GM21619 (cell line): ENCODE measurements around the gene ASCC3.

Experiments
- ATAC-seq: cut with Tn5 transposase; IDR thresholded peaks from one replicate; pipeline ENCODE4 v1.9.1; 2021; ENCODE audit not compliant: unreplicated experiment

Gene ASCC3

DNA sequence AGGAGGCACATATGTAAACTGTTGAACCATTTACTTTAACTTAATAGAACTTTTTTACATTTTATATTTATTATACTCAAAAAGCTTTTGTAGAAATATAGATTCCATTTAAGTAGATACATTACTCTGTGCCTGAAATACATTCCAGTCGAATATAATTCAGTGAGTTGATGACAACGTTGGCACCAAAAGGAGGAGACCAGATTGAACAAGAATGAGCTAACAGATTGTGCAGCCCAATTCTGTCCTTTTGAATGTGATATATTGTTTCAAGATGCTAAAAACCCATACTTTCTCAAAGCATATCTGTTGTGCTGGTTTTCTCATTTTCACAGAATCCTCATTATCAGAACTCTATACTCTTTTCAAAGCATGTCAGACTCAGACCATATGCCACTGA lies 269.0 kb downstream of the ASCC3 start:
- no peak for ATAC-seq

DNA sequence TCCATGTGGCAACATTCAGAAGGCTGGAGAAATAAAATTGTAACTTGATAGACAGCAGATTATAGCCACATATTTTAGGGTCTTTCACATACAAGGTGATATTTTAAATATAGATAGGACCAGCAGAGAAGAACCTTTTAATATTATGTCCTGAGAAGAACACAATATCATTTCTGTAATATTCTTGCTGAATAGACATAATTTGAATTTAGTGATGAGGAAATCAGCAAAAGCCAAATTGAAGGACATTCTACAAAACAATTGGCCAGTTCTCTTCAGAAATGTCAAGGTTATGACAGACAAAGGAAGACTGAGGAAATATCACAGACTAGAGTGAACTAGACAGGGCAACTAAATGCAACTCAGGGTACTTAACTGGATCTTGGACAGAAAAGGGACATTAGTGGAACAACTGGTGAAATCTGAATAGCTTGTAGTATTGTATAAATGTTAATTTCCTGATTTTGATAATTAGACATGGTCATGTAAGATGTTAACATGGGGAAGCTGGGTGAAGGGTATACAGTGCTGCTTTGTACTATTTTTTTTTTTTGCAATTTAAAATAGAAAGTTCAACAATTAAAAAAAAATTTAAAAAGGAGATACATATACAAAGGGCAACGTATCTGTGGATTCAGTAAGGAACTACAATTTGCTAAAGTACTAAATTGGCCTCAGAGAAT lies 281.9 kb downstream of the ASCC3 start:
- no peak for ATAC-seq

DNA sequence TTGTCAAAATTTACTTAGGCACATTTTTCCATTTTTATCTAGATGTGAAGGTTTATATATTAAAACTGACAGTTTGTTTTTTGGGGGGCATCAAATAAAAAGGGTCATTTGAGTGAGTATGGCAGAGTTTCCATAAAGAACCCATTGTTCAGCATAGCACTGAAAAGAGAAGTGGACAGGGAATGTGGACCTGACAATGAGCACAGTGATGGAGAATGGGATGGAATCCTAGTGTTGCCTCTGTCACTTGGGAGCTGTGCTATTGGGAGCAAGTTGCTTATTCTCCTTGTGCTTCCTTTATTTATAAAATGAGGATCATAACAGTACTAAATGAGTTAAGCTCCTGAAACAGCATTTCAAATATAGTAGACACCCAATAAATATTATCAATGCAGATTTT lies 285.7 kb downstream of the ASCC3 start:
- ATAC-seq: no peak

DNA sequence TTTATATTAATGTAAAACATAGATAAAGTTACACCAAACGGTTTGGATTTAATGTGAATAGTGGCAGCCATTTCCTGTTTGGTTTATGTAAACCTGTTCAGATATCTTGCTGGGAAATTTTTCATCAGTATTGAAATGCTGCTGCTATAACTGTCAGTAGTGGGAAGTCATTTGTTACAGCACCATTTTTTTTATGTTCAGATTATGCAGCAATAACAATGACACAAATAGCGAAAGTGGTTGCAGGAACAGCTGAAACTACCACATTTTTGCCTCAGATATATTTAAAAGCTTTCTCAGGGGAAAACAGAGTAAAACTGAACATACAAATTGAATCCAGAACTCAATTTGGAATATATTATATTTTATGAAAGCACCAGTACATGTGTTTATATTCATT lies 287.6 kb downstream of the ASCC3 start:
- no peak for ATAC-seq

DNA sequence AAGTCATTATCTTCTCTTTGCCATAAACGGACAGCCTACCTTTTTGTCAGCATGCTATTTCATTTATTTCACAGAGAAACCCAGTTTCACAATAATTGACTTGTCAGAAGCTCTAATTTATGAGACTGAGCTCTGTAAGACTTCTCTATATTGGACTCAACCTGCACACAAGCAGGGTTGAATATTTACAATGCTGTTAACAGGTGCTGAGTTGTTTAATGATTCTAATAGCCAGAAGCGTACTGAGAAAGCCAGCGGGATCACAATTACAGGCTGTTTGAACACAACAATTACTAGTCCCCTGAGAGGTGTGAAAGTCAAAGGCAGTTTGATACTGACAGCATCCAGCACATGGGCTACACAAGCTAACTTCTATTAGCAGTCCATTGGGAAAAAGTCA lies 288.2 kb downstream of the ASCC3 start:
- ATAC-seq: no peak

DNA sequence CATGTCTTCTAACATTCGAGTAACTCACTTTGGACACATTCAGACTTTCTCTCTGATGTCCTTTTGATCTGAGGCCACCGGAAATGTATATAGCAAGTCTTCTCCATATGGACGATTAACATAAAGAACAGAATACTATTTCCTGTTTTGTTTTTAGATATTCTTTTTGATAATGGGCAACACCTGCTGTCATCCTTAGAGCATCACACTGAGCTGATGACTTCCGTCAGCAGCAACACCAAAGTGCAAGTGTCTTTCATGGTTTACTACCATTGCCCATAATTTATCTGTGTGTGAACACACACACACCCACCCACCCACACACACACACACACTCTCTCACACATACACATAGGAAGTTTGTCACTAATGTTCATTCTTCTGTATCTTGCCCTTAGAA lies 303.7 kb downstream of the ASCC3 start:
- no peak for ATAC-seq

DNA sequence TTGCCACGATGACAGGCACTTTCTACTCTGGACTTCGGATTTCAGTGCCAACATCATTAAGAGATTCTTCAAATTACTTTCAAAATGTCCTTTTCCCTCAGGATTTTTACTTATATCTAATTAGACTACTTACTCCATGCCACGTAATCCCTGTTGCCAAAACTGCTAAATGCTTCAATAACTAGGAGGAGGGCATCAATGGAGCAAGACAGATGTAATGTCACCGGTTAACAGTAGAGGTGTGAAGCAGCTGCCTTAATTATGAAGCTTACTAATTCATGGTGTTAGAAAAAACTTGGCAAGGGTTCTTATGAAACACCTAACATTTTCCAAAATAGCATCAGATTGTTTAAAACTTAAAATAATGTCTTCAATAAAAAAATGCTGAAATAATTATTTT lies 305.2 kb downstream of the ASCC3 start:
- no peak for ATAC-seq

DNA sequence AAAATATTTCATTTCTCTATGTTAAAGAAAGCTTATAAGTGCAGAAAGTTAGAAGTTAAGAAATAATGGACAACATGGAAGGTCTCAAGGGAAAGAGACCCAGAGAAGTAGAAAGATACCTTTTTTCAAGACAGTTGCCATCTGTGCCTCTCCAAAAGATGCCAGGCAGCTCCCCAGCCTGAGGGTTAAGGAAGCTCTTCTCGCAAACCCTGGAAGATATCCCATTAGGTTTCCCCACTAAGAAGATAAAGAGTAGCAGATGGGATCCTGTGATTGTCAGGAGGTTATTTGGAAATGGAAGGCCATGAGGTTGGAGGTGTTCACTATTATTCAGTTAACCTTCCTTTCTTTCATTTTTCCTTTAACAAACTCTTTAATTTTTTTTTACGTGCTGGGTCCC lies 306.3 kb downstream of the ASCC3 start:
- ATAC-seq: no peak

DNA sequence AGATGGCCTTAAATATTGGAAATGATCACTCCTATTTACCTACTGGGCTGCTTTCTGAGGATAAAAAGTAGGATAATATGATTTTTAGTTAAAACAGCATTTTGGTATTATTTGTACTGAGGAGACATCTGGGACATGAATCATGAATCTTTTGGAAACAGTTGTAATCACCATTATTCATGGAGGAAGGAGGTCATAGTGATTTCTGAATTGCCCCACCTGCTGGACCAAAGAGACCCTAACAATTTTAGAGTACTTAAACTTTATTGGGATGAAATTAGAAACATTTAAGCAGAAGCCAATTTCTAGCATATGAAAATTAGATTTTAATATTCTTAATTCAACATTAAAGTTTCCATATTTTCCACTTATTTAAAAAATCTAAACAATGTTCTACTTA lies 308.0 kb downstream of the ASCC3 start:
- ATAC-seq: no peak

DNA sequence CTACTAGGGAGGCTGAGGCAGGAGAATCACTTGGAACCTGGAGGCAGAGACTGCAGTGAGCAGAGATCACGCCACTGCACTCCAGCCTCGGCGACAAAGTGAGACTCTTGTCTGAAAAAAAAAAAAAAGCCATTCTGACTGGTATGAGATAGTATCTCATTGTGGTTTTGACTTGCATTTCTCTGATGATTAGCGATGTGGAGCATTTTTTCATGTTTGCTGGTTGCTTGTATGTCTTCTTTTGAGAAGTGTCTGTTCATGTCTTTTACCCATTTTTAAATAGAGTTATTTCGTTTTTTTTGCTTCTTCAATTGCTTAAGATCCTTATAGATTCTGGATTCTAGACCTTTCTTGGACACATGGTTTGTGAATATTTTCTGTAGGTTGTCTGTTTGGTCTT lies 312.9 kb downstream of the ASCC3 start:
- ATAC-seq: no peak

DNA sequence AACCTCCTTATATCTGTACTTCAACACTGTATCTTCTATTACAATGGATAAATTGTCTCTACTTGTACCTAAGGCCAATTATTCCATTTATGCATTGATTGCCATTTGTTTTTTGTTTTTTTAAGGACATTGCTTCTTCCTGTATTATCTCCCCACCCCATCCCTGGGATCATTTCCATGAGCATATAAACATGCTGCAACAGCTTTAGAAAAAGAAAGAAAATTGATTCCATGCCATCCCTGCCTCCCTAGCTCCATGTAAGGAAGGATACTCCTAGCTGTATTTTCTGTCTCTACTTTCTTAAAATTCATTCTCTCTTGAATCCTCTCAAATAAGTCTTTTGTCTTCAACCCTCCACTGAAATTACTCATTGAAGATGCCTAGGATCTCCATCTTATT lies 314.6 kb downstream of the ASCC3 start:
- no peak for ATAC-seq

DNA sequence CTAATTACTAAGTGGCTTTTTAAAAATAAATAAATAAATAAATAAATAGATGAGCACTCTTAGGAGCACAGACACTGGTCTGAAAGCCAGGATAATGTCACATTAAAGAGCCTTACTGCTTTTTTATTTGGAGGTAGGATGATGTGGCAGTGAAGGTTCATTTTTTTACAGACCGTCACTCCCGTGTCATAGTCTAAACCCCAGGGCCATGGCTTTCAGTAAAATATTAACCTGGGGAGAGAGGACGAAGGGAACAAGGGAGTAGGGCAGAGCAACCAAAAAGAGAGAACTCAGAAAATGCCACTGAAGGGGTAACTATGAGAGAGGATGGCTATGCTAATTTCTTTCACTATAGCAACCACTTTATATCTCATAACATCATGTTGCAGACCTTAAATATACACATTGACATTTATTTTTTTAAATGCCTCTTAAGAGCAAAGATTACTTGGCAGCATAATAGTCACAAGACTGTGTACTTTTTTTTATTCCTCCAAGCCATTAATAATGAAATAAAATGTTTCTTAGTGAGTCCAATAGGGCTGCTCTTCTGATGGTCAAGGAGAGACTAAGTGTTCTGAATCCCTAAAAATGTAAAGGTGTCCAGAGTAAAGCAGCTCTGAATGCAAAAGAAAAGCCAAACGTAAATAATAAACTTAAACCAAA lies 315.6 kb downstream of the ASCC3 start:
- no peak for ATAC-seq

DNA sequence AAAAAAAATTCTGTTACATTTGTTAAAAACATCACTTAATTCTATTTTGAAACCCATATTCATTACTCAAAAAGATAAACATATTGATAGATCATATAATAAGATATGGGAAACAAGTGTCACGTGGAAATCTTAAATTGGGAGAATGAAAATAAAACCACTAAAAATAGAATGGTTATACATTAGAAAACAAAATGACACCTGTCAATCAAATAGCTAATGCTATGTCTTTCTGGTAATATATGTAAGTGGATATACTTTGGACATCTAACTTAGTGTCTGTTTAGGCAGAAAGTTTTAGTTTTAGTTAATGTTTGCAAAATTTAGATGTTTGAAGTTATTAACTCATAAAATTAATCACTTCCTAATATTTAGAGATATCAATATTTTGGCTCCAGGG lies 321.3 kb downstream of the ASCC3 start:
- ATAC-seq: no peak

DNA sequence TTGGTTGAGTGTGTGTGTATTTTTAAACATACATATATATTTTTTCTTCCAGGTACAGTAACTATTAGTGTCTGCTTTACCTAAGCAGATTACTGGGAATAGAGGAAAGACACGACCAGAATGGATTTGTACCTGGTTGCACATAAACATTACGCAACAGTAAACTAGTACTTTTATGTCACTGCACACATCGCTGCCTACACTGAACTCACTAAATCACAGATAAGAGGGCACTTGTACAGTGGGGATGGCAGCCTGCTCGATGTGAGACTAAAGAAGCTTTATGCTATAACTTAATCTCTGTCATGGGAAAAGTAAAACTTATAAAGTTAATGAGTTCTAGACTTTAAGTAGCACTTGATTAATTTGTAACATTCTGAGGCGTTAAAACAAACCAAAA lies 326.9 kb downstream of the ASCC3 start:
- ATAC-seq: no peak

DNA sequence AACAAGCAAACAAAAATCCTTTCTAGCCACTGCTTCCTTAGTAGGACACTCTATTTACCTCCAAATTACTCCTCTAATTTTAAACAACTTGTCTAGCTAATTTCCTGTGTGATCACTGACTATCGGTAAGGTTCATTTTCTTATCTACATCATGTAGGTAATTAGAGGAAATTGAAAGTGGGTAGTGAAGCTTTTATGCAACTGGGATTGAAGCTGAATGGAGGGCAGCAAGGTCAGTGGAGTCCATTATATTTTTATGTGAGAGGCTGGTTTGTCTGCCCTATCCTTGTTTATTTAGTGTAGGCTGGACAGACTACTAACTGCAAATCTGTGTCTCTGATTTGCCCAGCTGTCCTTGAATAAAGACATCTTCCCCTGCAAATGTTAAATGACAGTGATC lies 327.9 kb downstream of the ASCC3 start:
- no peak for ATAC-seq

DNA sequence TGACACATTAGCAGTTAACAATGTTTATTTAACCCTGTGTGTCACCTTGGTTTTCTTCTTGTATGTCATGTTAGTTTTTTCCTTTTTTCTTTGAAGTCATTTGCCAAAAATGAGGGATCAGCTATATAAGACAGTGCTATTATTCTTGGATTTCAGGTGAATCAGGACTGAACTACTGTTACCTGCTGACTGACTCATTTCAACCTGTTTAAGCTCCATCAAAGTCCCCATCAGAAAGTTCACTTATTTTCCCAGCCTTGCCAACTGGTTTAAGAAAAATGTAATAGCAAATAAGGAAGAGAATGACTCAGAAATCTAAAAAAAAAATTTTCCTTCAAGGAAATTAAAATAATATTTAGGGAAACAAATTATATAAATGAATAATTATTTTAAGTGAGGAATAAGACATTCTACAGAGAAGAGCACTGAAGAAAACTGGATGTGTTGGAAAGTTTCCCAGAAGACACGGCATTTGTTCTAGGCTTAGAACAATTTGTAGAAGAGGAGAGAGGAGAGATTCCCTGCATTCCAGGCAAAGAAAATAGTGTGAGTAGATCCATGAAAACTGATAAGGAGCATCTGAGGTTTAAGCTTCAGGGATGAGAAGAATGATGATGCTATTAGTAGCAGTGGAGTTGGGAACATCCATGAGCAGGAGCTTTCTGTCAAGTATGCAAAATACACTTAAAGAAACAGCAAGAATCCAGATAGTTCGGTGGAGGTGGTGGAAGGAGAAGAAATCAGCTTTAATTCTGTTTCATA lies 331.5 kb downstream of the ASCC3 start:
- no peak for ATAC-seq

DNA sequence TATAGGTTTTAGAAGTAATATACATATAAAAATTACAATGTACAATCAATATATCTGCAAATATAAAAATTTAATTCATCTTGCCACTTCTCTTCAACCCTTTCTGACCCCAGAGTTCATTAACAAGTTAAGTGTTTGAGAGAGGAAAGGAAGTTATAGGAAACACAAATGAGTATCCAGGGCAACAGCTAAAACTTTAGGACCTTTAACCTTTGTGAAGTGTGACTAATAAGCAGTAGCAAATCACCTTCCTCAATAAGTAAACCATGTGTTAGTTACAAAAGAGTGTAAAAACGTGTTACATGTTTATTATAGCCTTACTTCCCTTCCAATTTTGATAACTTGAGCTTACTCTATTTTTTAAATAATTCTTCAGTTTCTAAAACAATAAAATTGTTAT lies 343.0 kb downstream of the ASCC3 start:
- no peak for ATAC-seq

DNA sequence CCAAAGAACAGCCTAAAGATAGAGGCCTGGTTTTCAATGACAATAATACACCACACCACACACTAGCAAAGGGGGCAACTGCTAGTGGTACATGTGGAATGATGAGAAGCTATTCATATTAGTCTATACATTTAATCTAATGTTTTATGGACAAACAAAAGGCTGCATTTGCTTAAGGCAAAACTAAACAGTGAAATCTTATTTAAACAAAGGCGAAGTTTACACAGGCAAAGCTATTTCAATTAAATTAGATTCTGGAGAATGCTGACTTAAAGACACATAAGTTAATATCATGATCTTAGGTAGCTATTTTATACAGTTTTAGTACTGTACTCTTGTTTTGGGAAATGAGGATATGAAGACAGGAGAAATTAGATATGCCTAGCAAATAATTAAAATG lies 362.5 kb downstream of the ASCC3 start:
- no peak for ATAC-seq

DNA sequence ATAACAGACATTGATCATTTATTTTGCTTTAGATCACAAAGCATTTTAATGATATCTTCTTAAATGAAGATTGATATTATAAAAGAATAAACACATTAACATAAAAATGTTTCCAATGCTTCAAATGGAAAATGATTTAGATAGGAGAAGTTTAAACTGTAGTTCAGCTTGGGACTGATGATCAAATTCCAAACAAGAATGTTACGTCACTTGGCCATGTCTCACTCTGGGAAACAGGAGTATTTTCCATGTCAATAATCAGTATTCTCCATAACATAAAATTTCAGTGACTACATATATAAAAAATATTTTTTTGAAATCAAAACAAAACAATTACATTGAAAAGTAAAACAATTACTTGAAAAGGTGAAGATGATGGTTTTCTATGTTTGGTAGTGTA lies 363.5 kb downstream of the ASCC3 start:
- no peak for ATAC-seq

DNA sequence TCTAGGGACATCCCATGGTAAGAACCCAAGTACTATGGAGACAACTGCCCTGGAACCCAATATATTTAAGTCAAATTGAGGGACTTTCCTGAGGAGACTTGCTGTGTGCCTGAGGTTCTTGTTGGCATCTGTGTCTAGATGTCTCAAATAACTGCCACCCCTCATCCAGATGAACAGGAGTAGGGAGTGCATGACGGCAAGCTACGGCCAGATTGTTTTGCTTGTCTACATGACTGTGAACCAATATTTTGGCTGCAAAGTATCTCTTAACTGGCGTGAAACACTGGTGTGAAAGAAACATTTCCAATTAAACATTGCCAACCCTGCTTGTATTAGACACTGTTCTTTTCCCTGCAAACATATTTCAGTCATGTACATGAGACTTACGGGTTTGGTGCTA lies 364.0 kb downstream of the ASCC3 start:
- ATAC-seq: no peak

DNA sequence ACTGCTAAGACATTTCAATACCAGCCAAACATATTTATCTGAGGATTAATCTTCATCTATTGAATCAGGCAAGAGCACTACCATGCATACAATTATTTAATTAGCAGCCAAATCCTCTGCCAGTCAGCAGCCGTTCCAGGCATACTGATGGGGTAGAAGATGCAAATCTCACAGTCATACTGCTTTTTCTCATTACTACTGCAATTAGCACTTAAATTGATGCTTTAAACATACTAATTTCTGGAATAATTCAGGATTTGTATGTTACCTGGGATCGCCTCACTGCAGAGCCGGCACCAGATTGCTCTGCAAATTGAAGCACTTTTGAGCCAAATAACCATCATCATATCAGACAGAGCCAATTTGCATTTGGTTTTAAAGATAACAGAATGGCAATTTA lies 366.5 kb downstream of the ASCC3 start:
- ATAC-seq: no peak

DNA sequence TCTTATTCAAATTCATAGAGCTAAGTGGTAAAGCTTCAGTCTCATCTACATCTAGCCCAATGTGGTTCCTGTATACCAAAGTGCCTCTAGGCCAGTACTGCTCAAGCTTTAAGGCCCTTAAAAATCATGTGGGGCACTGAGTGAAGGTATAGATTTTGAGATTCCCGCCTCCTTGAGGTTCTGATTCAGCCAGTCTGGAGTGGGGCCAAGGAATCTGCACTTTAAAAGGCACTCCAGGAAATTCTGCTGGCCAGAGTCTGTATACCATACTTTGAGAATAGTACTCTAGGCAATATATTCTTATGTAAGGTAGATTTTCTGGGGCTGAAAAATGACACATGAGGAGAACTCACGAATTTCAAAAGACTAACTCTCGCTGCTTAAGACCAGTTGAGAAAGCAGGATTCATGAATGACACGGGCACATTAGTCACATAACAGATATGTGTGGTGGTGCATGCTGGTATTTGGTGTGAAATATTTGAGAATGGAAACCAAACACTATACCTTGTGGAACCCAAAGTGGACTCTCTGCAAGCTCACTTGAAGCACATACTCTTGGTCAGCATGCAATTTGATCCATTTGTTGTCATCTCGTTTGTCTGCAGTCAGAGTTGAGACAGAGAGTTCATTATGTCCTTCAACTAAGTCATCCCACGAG lies 368.8 kb downstream of the ASCC3 start:
- no peak for ATAC-seq
